A172 (cell line): ENCODE data around the gene DCUN1D3. TPM values are rescaled to one million over a fixed set of nuclear protein-coding genes. Genes with fewer than 3 reads are reported as not detected.

ENCODE experiments used
- DNase-seq: peaks from one replicate; pipeline ENCODE4 v3.0.0-alpha.2; 2015; ENCODE audit warnings: low spot score
- total RNA-seq: library from RNA; depleted of rRNA; stranded (reverse); fragments of >200 nt; shearing (Covaris generic); gene quantifications from 2 replicates; pipeline ENCODE4 v1.2.3, GENCODE V29; 2014

The DCUN1D3 gene
- total RNA-seq, 1 experiment from 2014 or later, result 26.1 TPM

GRCh38 chr16:20918486-20919239, 18.5 kb upstream of the DCUN1D3 start:
- peak; percentile 29 for DNase-seq

- DNase-seq, result no peak
Observed at GRCh38 chr16:20916942-20917341, 16.8 kb upstream of the DCUN1D3 start.

- no peak for DNase-seq
Observed at GRCh38 chr16:20916289-20916688, 16.1 kb upstream of the DCUN1D3 start.

GRCh38 chr16:20911361-20911760, 11.2 kb upstream of the DCUN1D3 start:
- peak; percentile 65 for DNase-seq

GRCh38 chr16:20910781-20911321, 10.7 kb upstream of the DCUN1D3 start:
- peak; percentile 88 for DNase-seq

- peak; percentile 92 for DNase-seq
Observed at GRCh38 chr16:20906341-20907255, 6.4 kb upstream of the DCUN1D3 start.

GRCh38 chr16:20905576-20905975, 5.4 kb upstream of the DCUN1D3 start:
- DNase-seq, result no peak

GRCh38 chr16:20904507-20905081, 4.4 kb upstream of the DCUN1D3 start:
- DNase-seq, result peak; percentile 95

- DNase-seq, result no peak
Observed at GRCh38 chr16:20903899-20904506, 3.8 kb upstream of the DCUN1D3 start.

- peak; percentile 33 for DNase-seq
Observed at GRCh38 chr16:20903116-20903898, 3.1 kb upstream of the DCUN1D3 start.

GRCh38 chr16:20902426-20902825, 2.3 kb upstream of the DCUN1D3 start:
- no peak for DNase-seq

- peak; percentile 35 for DNase-seq
Observed at GRCh38 chr16:20901436-20902112, 1.4 kb upstream of the DCUN1D3 start.

- DNase-seq, result no peak
Observed at GRCh38 chr16:20901068-20901435, 894 bp upstream of the DCUN1D3 start.

- no peak for DNase-seq
Observed at GRCh38 chr16:20899477-20900298, 470 bp downstream of the DCUN1D3 start.

- peak; percentile 42 for DNase-seq
Observed at GRCh38 chr16:20899071-20899470, 1.1 kb downstream of the DCUN1D3 start.

- DNase-seq, result no peak
Observed at GRCh38 chr16:20897922-20898321, 2.2 kb downstream of the DCUN1D3 start.

- peak; percentile 68 for DNase-seq
Observed at GRCh38 chr16:20897253-20897897, 2.8 kb downstream of the DCUN1D3 start.

GRCh38 chr16:20894388-20894787, 5.8 kb downstream of the DCUN1D3 start:
- DNase-seq, result no peak
